Hematopoietic multipotent progenitor cell treated with erythropoietin and hydrocortisone succinate and interleukin-3 and kit ligand, for 8 days (in vitro differentiated cells): ENCODE data around the gene ZNF521.

Experiments used
- DNase-seq: peaks from one replicate; pipeline ENCODE4 v3.0.0-alpha.2; 2015

Gene ZNF521

DNA sequence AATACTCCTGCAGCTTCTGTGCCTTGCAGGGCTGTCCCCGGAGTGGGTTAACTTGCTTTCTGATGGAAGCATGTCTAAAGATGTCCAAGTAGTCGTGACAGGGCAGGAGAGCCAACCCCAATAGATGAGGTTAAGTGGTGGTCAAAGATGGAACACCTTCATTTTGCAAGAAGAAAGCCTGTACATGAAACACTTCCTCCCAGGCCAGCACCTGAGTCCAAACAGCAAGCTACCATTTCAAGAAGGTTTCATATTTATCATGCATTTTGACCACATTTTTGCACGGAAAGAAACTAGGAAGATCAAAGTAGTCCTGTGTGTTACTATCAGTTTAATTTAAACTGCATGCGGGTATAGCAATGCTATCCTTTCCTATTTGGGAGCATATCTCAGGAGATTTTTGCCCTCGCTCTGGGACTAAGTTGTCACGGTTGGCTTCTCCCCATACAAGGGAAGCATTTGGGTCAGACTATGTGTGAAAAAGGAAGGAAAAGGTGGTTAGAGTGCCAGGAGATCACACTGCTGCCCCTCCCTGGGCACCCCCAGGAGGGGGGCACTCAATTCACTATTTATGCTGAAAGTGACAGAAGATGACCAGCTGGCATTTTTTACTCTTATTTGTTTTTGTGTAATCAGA lies 187.6 kb downstream of the ZNF521 start:
- no peak for DNase-seq

DNA sequence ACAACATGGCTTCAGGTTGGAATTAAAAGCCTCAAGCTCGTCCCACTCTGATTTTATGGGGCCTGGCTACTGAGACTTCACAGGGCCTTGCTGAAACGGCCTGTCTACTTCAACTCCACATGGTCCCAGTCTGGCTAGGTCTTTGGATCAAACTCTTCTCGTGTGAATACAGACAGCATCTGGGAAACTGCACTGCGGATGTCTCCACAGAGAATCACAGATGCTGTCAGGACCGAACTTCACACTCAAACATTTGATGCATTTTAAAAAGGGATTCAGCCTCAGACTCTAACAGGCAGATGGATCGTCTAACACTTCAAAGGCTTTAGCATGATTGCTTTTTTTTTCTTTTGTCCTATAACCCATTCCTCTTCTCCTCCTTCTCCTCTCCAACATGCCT lies 198.5 kb downstream of the ZNF521 start:
- DNase-seq, result no peak

DNA sequence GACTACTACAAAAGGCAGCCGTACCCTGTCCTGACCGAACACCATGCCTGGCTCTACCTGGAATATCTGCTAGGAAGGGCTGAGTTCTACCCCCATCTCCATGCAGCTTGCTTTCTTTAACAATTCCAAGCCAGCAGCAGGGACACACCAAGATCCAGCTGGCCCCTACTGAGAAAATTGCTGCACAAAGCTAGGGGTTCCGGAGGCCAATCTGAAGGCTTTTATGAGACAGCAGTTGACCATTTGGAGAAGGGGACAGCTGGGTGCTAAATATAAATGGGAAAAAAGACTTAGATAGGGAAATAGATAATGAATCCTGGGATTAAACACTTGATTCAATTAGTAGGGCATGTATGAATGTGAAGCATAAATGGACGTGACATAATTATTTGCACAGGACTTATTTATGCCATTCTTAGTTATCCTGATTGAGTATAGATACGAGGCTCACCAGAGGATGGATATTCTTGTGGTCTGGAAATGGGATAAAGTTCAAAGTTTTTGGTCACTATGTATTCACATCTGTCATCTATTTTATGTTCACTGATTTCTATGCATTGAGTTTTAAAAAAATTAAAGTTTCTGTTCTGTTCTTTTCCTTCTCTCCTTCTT lies 204.0 kb downstream of the ZNF521 start:
- no peak for DNase-seq

DNA sequence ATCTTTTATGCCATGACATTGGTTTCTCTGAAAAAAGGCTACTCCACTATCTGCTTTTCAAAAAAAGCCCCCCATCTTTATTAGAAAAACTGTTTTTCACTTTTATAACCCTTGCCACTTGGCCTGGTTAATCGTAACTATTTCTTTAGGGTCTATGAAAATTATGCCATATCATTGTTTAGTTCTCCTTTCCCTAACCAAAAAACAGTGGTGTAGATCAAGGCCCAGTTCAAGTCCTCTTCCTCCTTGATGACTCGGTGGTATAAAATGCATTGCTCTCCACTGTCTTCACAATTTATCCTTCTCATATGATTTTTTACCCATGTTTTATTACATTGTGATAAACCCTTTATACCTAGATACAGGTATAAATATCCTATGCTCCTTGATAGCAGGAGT lies 205.5 kb downstream of the ZNF521 start:
- DNase-seq, result no peak

DNA sequence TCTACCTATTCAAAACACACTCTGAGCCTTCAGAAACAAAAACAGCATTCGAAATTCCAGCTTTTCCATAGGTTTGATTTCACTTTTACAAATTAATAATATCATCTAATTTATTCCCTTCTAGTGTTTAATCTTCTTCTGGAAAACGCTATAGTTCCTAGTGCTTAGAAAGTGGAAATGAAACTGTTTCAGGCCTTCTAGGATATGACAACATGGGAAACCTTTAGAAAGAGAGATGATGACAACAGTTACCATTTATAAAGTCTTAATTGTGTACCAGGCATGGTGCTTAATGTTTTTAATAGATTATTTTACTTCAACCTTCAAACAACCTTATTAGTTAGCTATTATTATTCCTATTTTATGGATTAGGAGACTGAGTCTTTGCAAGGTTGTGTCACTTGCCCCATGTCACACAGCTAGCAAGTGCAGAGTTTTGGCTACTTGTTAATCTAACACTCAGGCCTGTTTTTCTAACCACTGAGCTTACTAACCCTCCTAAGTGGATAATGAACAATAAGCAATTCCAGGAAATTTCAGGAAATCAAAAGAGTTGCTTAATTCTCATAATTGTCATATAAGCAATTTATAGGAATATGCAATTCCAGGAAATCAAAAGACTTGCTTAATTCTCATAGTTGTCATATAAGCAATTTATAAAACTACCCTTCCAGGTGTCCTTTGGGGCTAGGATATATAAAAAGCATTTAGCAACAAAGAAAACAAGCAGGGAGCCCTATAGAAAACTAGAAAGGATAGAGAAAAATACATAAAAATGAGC lies 206.0 kb downstream of the ZNF521 start:
- no peak for DNase-seq

DNA sequence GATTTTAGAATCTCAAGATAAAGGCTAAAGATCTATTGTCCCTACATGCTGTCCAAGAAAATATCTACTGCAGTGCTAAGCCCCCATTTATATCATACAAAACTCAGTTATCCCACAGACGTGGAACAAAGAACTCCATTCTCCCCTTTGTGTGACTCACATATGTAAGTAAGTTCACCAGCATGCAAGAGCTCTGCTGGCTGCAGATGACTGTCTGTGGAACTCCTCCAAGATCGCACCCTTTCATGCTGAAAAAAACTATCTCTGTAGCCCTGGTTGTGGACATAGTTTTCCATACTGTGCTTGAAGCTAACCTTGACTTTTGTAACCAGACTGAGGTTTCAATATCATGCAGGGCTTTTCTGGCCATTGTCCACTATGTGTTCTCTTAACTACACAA lies 207.1 kb downstream of the ZNF521 start:
- no peak for DNase-seq

DNA sequence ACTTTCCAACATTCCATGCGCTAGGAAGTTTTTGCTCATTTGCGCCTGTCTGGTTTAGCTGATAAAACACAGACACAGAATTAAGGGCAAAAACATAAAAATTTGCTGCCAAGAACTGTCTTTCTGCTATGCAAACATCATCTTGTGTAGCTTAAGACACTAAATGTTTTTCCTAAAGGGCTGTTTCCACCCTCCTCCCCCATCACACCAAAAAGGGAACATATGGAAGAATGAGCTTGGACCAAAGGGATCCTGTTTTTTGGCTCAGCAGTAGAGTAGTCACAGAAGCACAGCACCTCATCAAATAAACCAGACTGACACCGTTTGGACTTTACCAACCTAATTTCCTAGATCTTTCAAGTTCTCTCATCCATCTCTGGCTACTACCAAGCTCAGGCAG lies 210.1 kb downstream of the ZNF521 start:
- DNase-seq, result no peak

DNA sequence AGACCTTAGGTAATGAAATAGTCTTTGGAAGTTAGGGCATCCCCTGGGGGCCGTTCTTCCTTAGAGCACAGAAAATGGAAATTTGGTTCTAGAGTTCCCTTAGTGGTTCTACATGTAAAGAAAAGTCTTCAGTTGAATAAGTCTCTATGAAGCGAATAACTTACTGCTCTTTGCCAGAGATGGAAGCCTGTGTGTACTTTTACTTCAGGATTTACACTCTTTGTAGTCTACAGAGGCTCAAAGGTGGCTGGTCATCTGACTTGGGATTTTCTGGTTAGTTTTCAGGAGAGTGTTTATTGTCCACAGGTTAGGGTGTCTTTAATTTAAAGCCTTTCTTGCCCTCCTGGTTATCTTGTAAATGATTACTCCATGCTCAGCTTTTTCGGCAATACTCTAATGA lies 210.6 kb downstream of the ZNF521 start:
- no peak for DNase-seq

DNA sequence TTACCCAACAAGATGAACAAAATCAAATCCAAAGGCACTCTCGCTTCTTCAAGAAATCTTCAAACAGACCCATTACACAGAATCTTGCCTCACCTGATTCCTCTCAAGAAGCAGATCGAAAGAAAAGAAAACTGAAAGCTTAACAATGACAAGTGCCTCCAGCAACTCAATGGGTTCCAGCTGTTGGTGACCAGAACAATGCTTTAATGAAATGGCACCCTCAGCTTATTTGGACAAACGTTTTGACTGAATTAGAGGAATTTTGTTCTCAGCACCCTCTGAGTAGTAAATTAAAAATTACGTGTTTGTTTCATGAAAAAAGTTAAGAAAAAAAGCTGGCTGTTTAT lies 211.0 kb downstream of the ZNF521 start:
- no peak for DNase-seq

DNA sequence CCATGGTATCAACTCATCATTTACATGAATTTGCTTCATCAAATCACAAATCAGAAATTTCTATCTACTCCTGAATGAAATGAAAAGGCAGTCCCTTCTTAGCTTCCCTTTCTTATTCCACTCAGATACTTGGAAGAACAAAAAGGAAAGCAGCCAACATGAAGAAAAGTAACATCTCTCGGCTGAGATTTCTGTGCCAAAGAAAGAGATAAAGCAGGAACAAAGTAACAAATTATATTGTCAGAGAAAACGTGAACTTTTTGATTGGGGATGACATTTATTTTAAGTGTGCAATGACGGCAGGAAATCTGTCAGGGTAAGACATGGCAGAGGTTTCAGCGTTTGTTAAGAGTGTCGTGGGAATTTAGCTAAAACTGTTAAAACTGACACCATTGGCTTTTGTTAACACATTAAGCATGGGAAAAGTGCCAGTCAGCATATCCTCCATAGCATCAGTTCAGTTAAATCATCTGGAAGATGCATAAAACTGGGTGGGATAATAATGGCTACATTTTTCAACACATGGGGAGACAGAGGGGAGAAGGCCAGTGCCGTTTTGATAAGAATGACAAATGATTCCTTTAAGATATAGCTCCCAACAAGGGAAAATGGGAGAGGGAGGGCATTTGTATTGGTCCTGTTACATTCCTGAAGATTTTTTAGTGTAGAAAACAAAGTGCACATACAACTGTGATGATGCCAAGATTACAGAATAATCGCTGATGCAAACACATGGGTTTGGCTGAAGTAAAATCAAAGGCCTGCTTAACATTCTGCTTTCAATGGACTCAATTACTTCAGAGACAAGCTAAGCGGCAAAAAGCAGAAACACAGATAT lies 211.6 kb downstream of the ZNF521 start:
- DNase-seq, result no peak

DNA sequence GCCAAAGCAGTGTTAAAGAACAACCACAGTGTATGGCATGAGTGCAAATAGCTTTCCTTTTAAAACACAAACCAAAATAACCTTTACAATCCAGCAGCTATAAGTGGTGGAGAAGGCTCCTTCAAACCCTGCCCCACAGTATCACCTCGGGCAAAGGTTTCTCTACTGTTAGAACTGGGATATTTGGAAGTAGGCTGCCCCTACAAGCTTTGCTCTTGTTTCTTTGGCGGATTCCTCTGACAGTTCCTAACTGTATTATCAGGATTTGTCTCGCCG lies 214.8 kb downstream of the ZNF521 start:
- DNase-seq, result no peak

DNA sequence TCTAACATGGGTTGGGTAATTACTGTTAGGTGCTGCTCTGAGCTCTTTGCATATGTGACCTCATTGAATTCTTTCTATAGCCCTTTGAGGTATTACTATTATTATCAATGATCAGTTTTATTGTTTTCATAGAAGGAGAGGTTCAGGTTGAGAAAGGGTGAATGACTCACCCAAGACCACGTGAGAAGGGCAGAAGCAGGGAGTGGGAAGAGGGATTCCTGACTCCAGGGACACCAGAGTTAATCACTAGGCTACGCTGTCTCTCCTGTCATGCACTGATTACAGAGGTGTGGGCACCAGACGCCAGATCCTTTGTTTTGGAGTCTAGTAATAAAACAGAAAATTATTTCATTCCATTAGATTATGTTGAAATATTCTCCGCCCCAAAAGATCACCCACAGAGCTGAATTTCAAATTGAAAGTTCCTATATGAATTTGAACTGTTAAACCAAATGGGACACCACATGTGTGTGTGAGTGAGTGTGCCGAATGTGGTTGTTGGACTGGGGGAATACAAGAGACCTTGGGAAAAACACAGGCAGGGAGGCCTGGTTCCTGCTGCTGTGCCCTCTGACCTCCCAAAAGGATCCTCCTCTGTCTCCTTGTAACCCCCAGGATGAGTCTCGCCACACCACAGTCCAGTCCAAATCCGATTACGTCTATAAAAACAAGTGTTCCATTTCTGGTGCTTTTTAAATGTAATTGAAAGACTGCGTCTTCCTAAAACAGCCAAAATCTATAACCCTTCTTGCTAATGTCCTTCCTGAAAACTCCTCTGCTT lies 215.4 kb downstream of the ZNF521 start:
- no peak for DNase-seq

DNA sequence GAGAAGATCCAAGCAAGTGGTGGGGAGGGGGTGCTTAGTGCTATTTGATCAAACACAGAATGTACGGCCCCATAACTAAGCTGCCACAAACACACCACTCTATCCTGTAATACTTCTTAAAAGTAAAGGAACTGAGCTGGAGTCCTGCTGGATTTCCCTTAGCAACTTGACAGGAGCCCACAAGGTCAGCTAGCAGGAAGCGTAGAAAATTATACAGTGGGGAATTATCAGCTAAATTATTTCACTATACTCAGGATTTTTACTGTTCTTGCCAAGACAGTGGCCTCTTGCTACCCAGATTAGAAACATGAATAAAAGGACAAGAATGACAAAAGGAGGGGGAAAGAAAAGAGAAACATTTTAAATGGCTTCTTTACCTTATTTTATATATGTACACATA lies 217.1 kb downstream of the ZNF521 start:
- no peak for DNase-seq

DNA sequence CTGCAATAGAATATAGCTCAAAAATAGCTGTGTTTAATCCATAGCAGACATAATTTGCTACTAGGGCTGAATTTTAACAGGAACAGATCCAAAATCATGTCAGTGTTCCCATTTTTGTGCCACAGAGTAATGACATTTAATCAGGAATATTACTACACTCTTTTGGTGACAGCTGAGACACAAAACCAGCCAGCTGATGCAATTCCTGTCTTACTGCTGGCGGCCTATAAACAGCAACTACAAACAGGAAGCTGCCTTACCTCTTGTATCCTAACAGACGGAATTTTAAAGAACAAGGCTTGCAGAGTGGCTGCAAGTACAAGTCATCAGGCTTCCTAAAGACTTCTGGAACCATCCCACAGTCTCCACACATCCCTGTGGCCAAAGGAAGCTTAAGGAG lies 218.1 kb downstream of the ZNF521 start:
- no peak for DNase-seq

DNA sequence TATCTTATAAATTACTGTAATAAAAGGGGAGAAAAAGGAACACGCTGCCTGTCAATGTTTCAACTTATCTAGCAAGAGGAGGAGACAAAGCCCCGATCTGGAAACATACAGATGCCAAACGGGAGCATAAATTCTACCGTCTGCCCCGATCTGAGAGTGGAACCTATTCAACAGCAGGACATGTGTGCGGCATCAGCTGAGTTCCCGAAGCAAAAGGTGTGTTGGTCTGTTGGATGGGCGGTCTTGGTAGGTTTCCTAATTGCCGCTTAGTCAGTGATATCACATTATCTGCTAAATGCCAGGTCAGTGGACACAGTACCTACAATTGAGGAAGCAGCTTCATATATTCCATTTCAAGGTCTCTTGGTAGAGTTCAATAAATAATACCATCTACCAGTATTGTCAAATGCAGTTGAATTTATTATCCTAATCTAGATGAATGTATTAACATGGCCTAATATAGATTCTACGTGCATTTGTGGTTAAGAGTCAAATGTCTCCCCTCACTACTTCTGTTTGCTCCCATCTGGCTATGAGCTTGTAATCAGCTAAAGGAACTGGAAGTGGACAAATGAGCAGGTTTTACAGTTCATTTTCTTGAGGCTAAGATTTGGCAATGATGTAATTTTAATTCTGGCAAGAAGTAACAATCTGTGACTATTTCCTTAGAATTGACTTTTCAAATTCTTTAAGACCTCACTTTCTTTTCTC lies 219.0 kb downstream of the ZNF521 start:
- no peak for DNase-seq

DNA sequence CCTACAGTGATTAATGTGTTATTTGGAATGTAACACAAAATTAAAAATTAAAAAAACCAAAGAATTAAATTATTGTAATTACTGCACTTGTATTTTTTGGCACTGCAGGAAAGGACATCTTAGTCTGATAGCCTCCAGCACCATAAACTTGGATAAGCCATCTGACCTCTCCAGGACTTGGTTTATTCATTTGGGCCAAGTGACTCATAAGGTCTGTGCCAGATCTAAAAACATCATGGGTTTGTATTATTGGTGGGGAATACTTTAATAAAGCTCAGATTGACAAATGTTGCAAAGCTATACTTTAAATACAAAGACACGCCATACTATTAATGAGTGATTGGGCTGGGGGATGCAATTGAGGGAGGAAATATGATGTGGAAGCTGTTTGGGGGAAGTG lies 225.2 kb downstream of the ZNF521 start:
- DNase-seq, result no peak

DNA sequence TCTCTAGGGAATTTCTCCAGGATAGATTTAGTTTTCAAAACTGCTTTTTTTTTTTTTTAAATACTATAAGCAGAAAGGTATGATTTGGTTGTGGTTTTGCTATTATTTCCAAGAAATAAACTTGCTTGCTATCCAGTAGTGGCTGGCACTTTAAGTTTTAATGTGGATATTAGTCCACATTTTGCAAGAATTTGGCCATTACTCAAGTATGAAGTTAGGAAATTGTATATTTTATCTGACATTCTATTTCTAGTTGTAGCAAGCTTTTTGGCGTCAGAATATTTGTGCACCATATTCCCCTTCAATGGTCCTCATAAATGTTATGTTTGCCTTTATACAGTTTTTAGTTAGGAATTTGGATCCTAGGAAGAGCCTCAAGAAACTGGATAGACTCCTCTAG lies 226.3 kb downstream of the ZNF521 start:
- no peak for DNase-seq

DNA sequence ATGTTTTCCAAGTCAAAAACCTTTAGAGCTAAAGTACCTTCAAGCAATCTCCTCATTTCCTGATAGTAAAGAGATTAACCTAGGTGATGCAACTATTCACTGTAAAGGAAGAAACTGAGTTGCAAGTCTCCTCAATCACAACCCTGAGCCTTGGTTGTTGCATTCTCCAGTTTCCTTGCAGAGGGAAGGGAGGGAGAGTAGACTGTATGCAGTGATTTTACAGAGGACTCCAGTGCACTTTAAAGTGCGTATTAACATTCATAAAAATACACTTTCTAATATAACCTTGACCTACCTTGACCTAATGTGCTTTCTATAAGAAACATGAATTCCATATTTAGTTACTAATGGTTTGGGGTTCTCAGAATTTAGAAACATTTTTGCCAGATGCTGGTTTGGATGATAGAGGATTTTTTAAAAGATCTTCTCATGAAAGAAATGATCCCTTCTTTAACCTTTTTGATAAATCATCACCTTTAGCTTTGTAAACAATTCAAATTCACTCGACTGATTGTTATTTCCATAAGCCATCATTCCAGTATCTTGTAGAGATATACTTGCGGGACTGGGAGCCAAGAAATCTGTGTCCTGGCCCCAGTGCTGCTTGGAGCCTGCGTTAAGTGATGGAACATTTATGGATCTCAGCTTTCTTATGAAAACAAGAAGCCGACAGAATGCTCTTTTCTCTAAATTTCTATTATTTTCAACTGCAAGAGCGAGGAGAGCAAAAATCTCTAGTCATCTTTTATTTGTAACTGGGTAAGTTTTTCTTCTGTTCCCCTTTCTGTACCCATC lies 228.3 kb downstream of the ZNF521 start:
- no peak for DNase-seq

DNA sequence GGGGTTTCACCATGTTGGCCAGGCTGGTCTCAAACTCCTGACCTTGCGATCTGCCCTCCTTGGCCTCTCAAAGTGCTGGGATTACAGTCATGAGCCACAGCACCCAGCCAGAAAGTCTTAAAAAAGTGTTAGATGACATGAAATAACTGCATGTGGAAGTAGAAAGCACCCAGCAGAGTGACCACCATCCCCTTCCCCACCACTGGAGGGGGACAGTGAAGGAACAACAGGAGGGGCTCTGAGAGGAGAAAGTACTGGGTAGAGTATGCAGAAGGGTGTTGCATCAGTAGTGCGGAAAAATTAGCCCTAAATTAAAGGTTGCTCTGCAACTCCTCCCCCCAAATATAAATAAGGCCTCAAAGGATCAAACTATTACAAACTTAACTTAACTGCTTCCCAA lies 230.5 kb downstream of the ZNF521 start:
- no peak for DNase-seq

DNA sequence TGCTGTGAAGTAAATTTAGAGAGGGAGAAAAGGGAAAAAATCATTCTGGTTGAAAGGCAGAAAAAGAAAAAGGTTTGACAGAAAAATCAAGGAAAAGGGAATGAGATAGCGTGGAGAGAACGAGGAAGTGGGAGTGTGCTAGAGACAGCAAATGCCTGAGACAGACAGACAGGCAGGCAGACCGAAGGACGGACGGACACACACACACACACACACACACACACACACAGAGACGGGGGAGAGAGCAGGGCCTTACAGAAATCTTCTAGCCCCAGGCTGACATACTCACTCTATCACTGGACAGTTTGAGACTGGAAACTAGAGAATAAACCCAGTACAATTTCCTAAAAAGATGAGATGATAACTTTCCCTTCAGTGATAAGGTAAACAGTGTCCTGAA lies 238.4 kb downstream of the ZNF521 start:
- DNase-seq, result peak; percentile 23

DNA sequence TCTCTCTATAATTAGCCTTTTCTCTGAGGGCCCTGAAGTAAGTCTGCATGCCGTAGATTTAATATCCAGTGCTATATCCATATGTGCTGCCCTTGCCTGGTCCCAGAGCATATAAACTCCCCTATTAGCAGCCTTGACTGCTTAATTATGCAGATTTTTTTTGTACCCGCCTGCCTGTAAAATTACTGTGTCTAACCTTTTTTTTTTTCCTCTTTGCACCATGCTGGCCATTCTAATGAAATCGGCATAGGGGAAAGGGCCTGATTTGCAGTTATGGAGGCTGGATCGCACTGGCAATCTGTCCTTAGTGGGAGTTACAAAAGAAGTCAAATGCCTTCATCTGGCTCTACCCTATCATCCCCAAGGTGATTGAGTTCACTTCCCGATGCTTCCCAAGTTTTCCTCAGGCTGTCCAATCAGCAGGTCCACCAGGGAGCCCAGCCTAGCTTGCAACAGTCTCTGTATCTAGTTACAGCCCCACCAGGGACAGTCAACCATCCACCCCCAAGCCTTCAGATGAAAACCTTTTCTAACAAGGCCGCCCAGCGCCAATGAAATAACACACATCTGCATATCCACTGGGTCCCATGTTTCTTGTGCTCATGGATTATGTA lies 239.0 kb downstream of the ZNF521 start:
- no peak for DNase-seq
